GM12864 (cell line): ENCODE results near the gene PHF13.

Experiments used
- DNase-seq: peaks from one replicate; pipeline ENCODE4 v3.0.0-alpha.2; 2011; ENCODE audit warnings: low read depth
- H3K4me3 ChIP-seq: 2 replicates; pipeline ENCODE4 v1.5.1; 2011; ENCODE audit warnings: mild to moderate bottlenecking, low read depth, low read length, control low read depth
- TF ChIP-seq, protein P1 (sequence below): IDR thresholded peaks from 2 replicates; pipeline ENCODE4 v1.5.1; 2011; ENCODE audit warnings: low read depth, mild to moderate bottlenecking, moderate library complexity, low read length, control low read depth, inconsistent platforms; ENCODE audit errors: missing control alignments

The PHF13 gene

GRCh38 chr1:6624710-6625583 lies 11.4 kb downstream of the PHF13 start, which contains the start of gene THAP3:
TSS of gene THAP3 (plus strand) at chr1:6624868. CDS start at chr1:6625219, 351 bp downstream.
- H3K4me3 ChIP-seq = peak within 1 kb of the TSS; percentile 82
- DNase-seq = no peak
- TF ChIP-seq, protein P1, sequence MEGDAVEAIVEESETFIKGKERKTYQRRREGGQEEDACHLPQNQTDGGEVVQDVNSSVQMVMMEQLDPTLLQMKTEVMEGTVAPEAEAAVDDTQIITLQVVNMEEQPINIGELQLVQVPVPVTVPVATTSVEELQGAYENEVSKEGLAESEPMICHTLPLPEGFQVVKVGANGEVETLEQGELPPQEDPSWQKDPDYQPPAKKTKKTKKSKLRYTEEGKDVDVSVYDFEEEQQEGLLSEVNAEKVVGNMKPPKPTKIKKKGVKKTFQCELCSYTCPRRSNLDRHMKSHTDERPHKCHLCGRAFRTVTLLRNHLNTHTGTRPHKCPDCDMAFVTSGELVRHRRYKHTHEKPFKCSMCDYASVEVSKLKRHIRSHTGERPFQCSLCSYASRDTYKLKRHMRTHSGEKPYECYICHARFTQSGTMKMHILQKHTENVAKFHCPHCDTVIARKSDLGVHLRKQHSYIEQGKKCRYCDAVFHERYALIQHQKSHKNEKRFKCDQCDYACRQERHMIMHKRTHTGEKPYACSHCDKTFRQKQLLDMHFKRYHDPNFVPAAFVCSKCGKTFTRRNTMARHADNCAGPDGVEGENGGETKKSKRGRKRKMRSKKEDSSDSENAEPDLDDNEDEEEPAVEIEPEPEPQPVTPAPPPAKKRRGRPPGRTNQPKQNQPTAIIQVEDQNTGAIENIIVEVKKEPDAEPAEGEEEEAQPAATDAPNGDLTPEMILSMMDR = peak; percentile 14

DNA sequence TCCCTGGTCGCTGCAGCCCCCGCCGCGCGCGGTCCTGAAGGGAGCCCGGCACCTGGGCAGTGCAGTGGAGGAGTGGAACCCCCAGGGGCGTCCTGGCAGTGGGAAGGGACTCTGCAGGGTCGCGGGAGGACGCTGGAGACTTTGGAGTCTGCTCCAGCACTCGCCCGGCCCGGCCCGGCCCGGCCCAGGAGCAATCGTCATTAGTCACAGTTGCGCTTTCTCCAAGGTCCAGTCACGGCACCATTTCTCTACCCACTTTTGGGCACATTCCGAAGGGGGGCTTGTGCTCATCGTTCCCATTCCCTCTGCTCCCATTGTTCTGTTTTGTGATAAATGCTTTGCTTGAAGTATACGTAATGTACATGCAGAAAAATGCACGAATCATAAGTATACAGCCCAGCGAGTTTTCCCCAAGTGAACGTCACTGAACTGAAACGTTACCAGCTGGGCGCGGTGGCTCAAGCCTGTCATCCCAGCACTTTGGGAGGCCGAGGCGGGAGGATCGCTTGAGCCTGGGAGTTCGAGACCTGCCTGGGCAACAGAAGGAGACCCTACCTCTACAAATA lies 12.1 kb downstream of the PHF13 start:
- H3K4me3 ChIP-seq = peak overlapping the region; percentile 82
- DNase-seq = no peak
- TF ChIP-seq, protein P1 = no peak

DNA sequence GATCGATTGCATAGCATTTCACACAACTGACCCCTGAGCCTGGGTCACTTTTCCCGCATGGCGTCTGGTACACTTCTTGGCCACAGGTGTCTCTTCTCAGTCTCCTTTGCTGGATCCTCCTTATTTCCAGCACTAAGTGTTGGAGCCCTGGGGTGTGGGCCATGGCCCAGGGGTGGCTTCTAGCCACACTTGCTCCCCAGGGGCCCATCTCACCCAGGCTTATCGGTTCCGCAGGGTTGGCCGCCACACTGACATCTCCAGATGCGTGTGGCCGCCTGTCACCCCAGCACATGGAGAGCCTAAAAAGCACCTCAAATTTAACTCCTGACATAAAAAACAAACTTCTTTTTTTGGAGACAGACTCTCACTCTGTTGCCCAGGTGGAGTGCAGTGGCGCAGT lies 13.5 kb downstream of the PHF13 start:
- no peak for DNase-seq
- TF ChIP-seq, protein P1 = no peak

GRCh38 chr1:6627841-6628545 lies 14.5 kb downstream of the PHF13 start:
- no peak overlapping the region for H3K4me3 ChIP-seq
- no peak for DNase-seq
- TF ChIP-seq, protein P1 = no peak

More for the DNA sequence above, 13.5 kb downstream of the PHF13 start:
- no peak overlapping the region for H3K4me3 ChIP-seq

DNA sequence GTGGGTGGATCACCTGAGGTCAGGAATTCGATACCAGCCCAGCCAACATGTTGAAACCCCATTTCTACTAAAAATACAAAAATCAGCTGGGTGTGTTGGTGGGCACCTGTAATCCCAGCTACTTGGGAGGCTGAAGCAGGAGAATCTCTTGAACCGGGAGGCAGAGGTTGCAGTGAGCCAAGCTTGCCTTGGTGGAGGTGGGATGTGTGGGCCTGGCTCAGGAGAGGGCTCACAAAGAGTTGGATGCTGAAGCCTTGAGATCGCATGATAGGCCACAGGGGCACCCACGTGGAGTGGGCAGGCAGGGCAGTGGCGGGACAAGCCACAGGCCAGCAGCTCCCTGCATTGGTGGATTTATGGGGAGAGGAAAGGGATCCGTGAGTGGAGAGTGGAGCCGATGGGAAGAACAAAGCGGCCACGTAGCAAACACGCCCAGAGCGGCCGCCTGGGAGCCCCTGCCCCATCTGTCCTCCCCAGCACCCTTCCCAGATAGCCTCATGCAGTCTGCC lies 15.5 kb downstream of the PHF13 start:
- TF ChIP-seq, protein P1 = no peak
- DNase-seq = no peak

DNA sequence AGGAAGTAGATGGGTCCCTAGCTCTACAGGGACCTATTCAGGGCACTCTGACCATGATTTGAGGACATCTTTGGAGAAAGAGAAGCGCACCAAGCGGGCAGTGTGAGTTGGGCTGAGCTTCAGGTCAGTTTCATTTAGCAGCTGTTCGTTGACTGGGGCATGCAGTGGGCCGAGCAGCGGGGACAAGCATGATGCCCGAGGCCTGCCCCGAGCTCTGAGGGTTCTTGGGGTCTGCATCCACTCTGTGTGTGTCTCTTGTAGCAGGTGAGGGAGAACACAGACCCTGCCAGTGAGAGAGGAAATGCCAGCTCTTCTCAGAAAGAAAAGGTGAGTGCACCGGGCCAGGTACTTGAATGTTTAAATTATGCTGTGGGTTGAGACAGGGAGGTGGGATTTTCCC lies 16.5 kb downstream of the PHF13 start:
- DNase-seq = no peak
- H3K4me3 ChIP-seq = no peak overlapping the region
- TF ChIP-seq, protein P1 = no peak

More for the DNA sequence above, 15.5 kb downstream of the PHF13 start:
- no peak overlapping the region for H3K4me3 ChIP-seq
